Putamen (tissue), 1 donor: ENCODE results near the gene DEF6.
"Not testable (repeated sequence)": the region's sequence is repeated elsewhere in the genome, so short reads cannot be mapped to it uniquely, and the experiment has no call there.

Experiments used
- DNase-seq: peaks from one replicate; pipeline ENCODE4 v3.0.0-alpha.2; 2016; ENCODE audit warnings: low spot score

The DEF6 gene

GRCh38 chr6:35280903-35281302, 16.7 kb upstream of the DEF6 start:
- no peak for DNase-seq

GRCh38 chr6:35282472-35282871, 15.1 kb upstream of the DEF6 start:
- no peak for DNase-seq

GRCh38 chr6:35283361-35283760, 14.3 kb upstream of the DEF6 start:
- DNase-seq: no peak

- DNase-seq: no peak
Observed at GRCh38 chr6:35287671-35288396, 9.8 kb upstream of the DEF6 start.

GRCh38 chr6:35288834-35289233, 8.8 kb upstream of the DEF6 start:
- DNase-seq: no peak

GRCh38 chr6:35291491-35291890, 6.1 kb upstream of the DEF6 start:
- DNase-seq: no peak

- no peak for DNase-seq
Observed at GRCh38 chr6:35292494-35292893, 5.1 kb upstream of the DEF6 start.

- DNase-seq: no peak
Observed at GRCh38 chr6:35293681-35294080, 3.9 kb upstream of the DEF6 start.

GRCh38 chr6:35294308-35294945, 3.2 kb upstream of the DEF6 start:
- no peak for DNase-seq

GRCh38 chr6:35295036-35295435, 2.6 kb upstream of the DEF6 start:
- no peak for DNase-seq

- no peak for DNase-seq
Observed at GRCh38 chr6:35295521-35296315, 1.9 kb upstream of the DEF6 start.

GRCh38 chr6:35296931-35297600, 552 bp upstream of the DEF6 start:
- DNase-seq: no peak

- no peak for DNase-seq
Observed at GRCh38 chr6:35298625-35299140, 1.1 kb downstream of the DEF6 start.

- DNase-seq: no peak
Observed at GRCh38 chr6:35299674-35300073, 2.1 kb downstream of the DEF6 start.

GRCh38 chr6:35300848-35301247, 3.2 kb downstream of the DEF6 start:
- no peak for DNase-seq

- no peak for DNase-seq
Observed at GRCh38 chr6:35302604-35303241, 5.1 kb downstream of the DEF6 start.

- DNase-seq: no peak
Observed at GRCh38 chr6:35304299-35304698, 6.7 kb downstream of the DEF6 start.

- DNase-seq: no peak
Observed at GRCh38 chr6:35305117-35305516, 7.5 kb downstream of the DEF6 start.

GRCh38 chr6:35307138-35307537, 9.5 kb downstream of the DEF6 start:
- not testable (repeated sequence) for DNase-seq

- DNase-seq: not testable (repeated sequence)
Observed at GRCh38 chr6:35308543-35308942, 10.9 kb downstream of the DEF6 start.

- no peak for DNase-seq
Observed at GRCh38 chr6:35309611-35310264, 12.1 kb downstream of the DEF6 start.
